Measurements from ENCODE around the gene DENND1A.

- TF ChIP-seq CTCF (IDR thresholded peaks at IDR 0.05), result no peak
- TF ChIP-seq POLR2AphosphoS5 (IDR thresholded peaks at IDR 0.05), result no peak
Measured at GRCh38 chr9:123864251-123864650, 65.7 kb downstream of the DENND1A start.
